Omental fat pad (tissue), 4 donors: ENCODE data around the gene ELOVL1. TPM values are rescaled to one million over a fixed set of nuclear protein-coding genes. Genes with fewer than 3 reads are reported as not detected.
A peak's percentile ranks its signal among the peaks of the same experiment; 100 is the strongest.

Experiments used
- ATAC-seq: fragments of 150-250 bp; one replicate; pipeline ENCODE4 v1.9.1; 2016; ENCODE audit warnings: mild to moderate bottlenecking, moderate library complexity; ENCODE audit not compliant: low FRiP score
- DNase-seq: peaks from one replicate; pipeline ENCODE4 v3.0.0-alpha.2; 2019; ENCODE audit warnings: low spot score
- total RNA-seq, 4 donors: library from RNA; depleted of rRNA; stranded (reverse); fragments of >200 nt; gene quantifications; one replicate each; pipeline ENCODE4 v1.1.0, GENCODE V29; 2016
- TF ChIP-seq, protein P1 (sequence below), 3 donors: fragments of 450-650 bp; IDR thresholded peaks; one replicate each; pipeline ENCODE4 v1.5.1; 2016 to 2017; ENCODE audit warnings: antibody characterized with exemption in 3 of 3, mild to moderate bottlenecking in 3 of 3, moderate library complexity in 2 of 3

Gene ELOVL1
- total RNA-seq, 4 donors from 2014 or later, result 56.4 to 124 (median 78.2) TPM

DNA sequence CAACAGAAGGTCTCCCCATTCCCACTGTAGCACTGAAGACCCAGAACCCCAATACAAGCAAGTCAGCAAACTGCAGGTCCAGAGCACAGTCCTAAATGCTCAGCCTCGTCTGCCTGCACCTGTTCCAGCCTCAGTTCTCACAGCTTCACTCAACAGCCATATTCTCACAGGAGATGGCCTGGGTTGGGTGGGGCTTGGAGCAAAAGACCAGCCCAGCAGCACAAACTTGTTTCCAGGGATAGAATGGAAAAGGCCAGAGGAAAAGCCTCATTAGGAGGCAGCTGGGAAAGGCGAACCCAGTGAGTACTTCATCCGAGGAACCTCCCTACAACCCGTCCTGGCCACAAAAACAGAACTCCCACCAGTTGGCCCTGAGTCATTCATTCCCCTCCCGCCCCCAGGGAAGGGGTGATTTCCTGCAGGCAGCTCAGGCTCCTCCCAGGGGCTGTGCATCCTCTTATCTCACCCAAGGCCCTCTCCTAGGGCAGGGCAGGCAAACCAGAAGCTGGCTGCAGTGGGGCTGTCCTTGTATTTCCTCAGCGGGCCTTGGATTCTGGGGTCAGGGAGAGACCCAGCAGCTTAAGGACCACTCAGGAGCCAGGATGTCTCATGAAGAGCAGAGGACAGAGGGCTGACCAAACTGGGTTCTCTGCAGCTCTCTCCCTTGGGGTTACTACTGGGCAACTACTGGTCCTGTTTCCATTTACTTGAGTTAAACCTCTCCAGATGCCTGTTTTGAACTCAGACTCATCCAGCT, 37.6 kb downstream of the ELOVL1 start:
- ATAC-seq (peak; percentile 96), DNase-seq (peak; percentile 40)
- TF ChIP-seq, protein P1, sequence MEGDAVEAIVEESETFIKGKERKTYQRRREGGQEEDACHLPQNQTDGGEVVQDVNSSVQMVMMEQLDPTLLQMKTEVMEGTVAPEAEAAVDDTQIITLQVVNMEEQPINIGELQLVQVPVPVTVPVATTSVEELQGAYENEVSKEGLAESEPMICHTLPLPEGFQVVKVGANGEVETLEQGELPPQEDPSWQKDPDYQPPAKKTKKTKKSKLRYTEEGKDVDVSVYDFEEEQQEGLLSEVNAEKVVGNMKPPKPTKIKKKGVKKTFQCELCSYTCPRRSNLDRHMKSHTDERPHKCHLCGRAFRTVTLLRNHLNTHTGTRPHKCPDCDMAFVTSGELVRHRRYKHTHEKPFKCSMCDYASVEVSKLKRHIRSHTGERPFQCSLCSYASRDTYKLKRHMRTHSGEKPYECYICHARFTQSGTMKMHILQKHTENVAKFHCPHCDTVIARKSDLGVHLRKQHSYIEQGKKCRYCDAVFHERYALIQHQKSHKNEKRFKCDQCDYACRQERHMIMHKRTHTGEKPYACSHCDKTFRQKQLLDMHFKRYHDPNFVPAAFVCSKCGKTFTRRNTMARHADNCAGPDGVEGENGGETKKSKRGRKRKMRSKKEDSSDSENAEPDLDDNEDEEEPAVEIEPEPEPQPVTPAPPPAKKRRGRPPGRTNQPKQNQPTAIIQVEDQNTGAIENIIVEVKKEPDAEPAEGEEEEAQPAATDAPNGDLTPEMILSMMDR (IDR thresholded peaks at IDR 0.05), result no peak

DNA sequence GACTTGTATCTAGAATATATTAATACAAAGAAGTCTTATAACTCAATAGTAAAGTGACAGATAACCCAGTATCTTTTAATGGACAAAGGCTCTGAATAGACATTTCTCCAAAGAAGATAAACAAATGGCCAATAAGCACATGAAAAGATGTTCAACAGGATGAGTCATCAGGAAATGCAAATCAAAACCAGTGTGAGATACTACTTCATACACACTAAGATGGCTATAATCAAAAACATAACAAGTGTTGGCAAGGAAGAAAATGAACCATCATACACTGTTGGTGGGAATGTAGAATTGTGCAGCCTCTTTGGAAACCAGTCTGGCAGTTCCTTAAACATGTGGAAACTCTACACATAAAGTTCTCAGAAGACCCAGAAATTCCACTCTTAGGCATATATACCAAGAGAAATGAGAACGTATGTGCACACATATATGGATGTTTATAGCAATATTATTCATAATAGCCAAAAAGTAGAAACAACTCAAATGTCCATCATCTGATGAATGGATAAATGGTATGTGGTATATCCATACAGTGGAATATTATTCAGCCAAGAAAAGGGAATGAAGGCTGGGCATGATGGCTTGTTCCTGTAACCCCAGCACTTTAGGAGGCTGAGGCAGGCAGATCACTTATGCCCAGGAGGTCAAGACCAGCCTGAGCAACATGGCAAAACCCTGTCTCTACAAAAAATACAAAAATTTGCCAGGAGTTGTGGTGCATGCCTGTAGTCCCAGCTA, 40.1 kb downstream of the ELOVL1 start:
- no peak for ATAC-seq
- no peak for DNase-seq
- TF ChIP-seq, protein P1 (IDR thresholded peaks at IDR 0.05), result no peak

DNA sequence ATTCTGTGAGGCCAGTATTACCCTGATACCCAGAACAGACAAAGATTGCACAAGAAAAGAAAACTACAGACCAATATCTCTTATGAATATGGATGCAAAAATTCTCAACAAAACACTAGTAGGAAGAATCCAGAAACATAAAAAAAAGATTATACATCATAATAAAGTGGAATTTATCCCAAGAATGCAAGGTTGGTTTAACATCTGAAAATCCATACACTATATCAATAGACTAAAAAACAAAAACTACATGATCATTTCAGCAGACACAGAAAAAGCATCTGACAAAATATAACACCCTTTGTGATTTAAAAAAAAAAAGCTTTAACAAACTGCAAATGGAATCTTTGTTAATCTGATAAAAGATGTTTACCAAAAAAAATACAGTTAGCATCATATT, 42.4 kb downstream of the ELOVL1 start:
- ATAC-seq, result no peak
- TF ChIP-seq, protein P1 (IDR thresholded peaks at IDR 0.05), result no peak
- no peak for DNase-seq

DNA sequence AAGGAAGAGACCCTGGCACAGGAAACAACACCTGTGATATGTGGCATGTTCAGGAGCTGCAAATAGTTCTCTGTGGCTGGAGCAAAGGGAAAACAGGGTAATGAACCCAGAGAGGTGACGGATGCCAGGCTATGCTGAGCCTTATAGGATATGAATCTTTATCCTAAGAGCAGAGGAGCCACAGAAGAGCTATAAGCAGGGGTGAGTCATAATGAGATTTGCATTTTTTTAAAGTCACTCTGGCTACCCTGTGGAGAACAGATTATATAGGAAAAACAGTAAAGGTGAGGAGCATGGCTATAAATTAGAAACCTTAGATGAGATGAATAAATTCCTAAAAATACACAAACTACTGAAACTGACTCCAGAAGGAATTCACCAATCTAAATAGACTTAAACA, 43.0 kb downstream of the ELOVL1 start:
- DNase-seq (no peak), ATAC-seq (no peak)
- TF ChIP-seq, protein P1 (IDR thresholded peaks at IDR 0.05), result no peak

DNA sequence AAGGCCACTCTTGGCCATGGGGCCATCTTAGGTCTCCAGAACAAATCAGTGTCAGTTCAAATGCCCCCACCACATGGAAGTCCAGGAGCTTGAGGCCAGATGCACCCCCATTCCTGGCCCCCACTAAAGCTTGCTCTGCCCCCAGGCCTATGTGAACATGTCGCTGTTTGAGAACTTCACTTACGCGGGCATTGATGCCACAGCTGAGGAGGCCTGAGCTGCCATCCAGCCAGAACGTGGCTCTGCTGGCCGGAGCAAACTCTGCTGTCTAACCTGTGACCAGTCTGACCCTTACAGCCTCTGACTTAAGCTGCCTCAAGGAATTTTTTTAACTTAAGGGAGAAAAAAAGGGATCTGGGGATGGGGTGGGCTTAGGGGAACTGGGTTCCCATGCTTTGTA, 45.3 kb downstream of the ELOVL1 start:
- TF ChIP-seq, protein P1 (IDR thresholded peaks at IDR 0.05), result no peak
- DNase-seq (no peak), ATAC-seq (no peak)

DNA sequence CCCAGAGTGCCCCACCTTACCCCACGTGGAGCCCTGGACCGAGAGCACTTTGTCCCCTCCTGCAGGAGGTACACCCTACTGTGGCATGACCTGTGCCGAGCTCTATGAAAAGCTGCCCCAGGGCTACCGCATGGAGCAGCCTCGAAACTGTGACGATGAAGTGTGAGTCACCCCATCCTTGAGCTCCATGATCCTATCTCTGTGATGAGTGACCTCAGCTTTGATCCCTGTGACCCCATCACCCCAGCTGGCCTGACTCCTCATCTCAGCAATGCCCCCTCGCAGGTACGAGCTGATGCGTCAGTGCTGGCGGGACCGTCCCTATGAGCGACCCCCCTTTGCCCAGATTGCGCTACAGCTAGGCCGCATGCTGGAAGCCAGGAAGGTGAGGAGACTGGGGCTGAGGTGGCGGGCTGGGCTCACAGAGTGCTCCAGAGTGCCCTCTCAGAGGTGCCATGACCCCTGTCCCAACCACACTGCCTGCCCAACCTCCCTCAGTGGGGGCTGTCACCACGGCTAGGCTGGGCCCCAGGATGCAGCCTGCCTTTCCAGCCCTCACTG, 46.4 kb downstream of the ELOVL1 start:
- ATAC-seq (no peak), DNase-seq (no peak)
- TF ChIP-seq, protein P1 (IDR thresholded peaks at IDR 0.05), result no peak
